Measurements from ENCODE around the gene OXNAD1.

- TF ChIP-seq POLR2A (IDR thresholded peaks at IDR 0.05; ENCODE audit: low read depth, low read length) (no peak), POLR2AphosphoS5 (IDR thresholded peaks at IDR 0.05; ENCODE audit: low read depth, low read length) (no peak)
Observed at GRCh38 chr3:16336825-16337224, 71.8 kb downstream of the OXNAD1 start.
